Cardiac fibroblast (primary cell): ENCODE data around the gene WSCD1.

Experiments
- DNase-seq, 2 donors: peaks; one replicate each; pipeline versions ENCODE4 v3.0.0 to v3.0.0-alpha.2; 2010; ENCODE audit warnings: low read depth in 2 of 2
- H3K4me3 ChIP-seq, 2 donors: replicated peaks in 1 of 2; 1 replicate in 1 of 2; 2 replicates in 1 of 2; pipeline ENCODE4 v1.5.1; 2011; ENCODE audit warnings: low read depth in 2 of 2, low read length in 2 of 2, mild to moderate bottlenecking in 2 of 2, moderate library complexity in 1 of 2
- TF ChIP-seq, protein P1 (sequence below): IDR thresholded peaks from one replicate; pipeline ENCODE4 v1.5.1; 2011; ENCODE audit warnings: low read depth, mild to moderate bottlenecking, low read length, inconsistent platforms

Gene WSCD1

DNA sequence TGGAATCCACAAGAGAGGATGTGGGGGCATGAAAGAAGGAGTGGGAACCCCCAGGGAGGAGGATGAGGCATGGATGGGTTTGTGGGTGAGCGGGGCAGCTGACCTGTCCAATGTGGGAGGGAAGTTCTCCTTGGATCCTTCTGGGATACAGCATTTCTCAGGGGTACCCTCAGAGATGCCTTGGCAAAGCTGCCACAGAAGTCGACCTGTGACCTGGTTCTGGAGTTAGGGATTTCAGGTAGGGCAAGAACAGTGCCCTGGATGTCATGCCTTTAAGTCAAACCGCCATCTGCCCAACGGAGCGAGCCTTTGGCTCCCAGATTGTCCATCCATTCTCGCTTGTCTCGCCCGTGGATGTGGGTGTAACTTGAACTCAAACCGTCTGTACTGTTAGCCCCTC is 30.0 kb downstream of the WSCD1 start:
- no peak for DNase-seq
- TF ChIP-seq, protein P1, sequence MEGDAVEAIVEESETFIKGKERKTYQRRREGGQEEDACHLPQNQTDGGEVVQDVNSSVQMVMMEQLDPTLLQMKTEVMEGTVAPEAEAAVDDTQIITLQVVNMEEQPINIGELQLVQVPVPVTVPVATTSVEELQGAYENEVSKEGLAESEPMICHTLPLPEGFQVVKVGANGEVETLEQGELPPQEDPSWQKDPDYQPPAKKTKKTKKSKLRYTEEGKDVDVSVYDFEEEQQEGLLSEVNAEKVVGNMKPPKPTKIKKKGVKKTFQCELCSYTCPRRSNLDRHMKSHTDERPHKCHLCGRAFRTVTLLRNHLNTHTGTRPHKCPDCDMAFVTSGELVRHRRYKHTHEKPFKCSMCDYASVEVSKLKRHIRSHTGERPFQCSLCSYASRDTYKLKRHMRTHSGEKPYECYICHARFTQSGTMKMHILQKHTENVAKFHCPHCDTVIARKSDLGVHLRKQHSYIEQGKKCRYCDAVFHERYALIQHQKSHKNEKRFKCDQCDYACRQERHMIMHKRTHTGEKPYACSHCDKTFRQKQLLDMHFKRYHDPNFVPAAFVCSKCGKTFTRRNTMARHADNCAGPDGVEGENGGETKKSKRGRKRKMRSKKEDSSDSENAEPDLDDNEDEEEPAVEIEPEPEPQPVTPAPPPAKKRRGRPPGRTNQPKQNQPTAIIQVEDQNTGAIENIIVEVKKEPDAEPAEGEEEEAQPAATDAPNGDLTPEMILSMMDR = no peak
- no peak overlapping the region for H3K4me3 ChIP-seq

DNA sequence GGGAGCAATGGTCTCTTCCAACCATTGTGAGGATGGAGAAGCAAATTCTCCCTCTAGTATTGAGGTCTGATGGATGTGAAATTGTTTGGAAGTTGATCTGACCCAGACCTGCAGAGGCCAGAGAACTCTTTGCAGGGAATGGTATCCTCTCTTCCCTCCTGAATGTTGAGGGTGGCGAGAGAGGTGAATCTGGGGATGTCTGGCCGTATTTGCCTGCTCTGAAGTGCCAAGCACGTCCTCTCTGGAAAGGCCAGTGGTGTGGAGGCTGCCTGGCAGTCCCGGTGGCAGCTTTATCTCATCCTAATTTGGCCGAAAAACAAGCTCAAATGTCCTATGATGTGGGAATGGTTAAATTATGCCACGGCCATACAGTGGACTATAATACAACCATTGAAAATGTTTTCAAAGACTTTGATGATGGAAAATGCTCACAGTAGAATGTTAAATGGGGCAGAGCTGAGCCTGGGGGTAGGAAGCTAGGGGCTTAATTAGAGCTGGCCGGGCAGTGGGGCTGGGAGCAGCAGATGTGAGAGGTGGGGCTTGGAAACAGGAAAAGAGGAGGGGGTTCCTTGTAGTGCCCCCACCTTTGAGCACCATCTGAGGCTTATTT is 30.8 kb downstream of the WSCD1 start:
- TF ChIP-seq, protein P1 = no peak
- no peak overlapping the region for H3K4me3 ChIP-seq
- no peak for DNase-seq

DNA sequence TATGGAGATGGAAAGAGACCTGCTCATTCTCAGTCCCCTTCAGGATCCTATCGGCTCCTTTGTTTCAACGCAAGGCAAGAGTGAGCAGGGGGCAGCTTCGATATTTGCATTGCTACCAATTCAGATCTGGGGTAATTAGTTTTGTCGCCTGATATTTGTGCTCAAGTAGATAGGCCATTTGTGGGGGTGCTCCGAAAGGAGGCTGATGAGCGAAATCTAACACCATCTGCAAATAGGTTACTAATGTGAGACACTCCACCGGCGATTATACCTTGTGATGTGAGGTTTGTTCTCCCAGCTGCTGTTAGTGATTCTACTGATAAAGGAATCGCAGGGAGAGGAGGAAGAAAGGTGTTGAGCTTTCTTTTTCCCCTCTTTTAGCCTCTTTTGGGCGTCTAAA is 31.5 kb downstream of the WSCD1 start:
- DNase-seq = no peak
- TF ChIP-seq, protein P1 = no peak
- no peak overlapping the region for H3K4me3 ChIP-seq

DNA sequence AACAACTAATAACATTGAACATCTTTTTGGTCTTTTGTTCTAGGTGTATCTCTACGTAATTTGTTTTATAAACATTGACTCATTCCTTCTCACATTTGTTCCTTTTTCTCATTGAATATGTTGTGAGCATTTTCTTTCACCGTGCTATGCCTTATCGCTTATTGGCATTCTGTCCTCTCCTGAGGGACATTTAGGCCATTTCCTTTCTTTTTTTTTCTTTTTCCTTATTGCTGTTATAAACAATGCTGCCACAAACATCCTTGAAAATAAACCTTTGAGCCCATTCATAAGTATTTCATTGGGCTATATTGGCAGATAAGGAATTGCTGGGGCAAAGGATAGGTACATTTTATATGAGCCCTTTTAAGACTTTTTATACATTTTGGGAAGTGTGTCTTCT is 32.4 kb downstream of the WSCD1 start:
- no peak for DNase-seq
- TF ChIP-seq, protein P1 = no peak
- no peak overlapping the region for H3K4me3 ChIP-seq

DNA sequence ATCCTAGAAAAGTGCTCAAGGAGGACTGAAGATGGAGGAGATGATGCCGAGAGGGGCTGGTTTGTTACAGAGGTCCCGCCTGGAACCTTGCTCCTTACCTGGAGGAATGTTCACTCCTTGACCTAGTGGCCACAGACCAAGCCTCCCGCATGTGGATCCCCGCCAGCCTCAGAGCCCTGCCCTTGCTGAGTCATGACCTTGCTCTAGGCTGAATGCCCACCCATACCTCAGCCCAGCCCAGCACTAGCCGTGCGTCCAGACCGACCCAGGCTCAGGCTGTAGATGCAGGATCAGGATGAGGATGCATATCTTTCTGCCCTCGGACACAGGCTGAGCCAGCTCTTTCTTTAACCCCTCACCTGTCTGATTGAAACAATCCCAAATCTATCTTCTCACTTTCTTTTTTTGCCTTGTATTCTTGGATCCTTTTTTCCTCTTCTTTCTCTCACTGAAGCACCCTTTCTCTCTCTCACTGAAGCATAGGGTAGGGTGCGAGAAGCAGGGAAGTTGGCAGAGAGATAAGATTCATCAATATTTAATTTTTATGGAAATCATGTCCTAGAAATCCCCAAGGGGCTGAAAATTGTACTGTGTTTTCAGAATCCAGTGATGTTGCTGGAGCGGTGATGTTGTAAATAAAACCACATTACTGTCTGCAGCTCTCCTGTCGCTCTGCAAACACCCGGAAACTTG is 34.9 kb downstream of the WSCD1 start:
- H3K4me3 ChIP-seq = no peak overlapping the region
- no peak for DNase-seq
- TF ChIP-seq, protein P1 = no peak

DNA sequence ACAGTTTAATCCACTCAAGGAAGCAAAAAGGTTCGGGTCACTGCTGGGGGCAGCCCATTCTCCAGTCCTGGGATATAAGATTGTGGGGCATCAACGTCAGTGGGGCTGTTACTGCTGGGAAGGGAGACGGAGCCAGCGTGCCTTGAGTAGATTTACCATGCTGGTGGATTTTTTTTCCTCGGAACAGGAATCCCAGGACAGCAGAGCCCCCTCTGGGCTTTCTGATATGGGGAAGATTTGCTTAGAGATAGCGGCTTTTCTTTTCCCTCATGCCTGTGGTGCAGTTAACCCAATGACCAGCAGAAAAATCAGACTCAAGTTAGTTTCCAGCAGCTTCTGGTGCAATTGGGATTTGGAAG is 35.4 kb downstream of the WSCD1 start:
- no peak overlapping the region for H3K4me3 ChIP-seq
- TF ChIP-seq, protein P1 = no peak
- DNase-seq = no peak

DNA sequence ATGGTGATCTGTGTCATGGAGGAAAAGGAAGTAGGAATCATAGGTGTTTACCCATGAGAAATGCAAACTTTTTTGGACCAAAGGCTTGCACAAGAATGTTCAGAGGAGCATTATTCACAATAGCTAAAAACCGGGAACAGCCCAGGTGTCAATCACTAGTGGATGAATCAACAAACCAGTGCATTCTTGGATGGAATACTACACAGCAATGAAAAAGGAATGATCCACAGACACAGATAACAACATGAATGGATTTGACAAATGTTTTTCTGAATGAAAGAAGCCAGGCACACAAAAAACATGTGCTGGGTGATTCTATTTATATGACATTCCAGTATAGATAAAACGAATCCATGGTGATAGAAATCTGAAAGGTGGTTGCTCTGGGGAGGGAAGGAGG is 36.0 kb downstream of the WSCD1 start:
- H3K4me3 ChIP-seq = no peak overlapping the region
- no peak for DNase-seq
- TF ChIP-seq, protein P1 = no peak
